H1 (cell line): Measurements from ENCODE around the gene TNFSF15.

Experiments used
- TF ChIP-seq, protein P1 (sequence below), 3 experiments: IDR thresholded peaks; 1 replicate in 2 of 3; 2 replicates in 1 of 3; pipeline versions ENCODE4 v1.5.1 to v1.6.1; 2011; ENCODE audit warnings: low read length in 3 of 3, mild to moderate bottlenecking in 3 of 3, inconsistent platforms in 2 of 3, low read depth in 1 of 3, moderate library complexity in 1 of 3; ENCODE audit not compliant: insufficient read depth in 1 of 3; ENCODE audit errors: control extremely low read depth in 1 of 3
- TF ChIP-seq, protein P2 (sequence below): IDR thresholded peaks from 2 replicates; pipeline ENCODE4 v1.6.1; 2011; ENCODE audit warnings: low read depth, mild to moderate bottlenecking, low read length; ENCODE audit not compliant: insufficient read depth

DNA sequence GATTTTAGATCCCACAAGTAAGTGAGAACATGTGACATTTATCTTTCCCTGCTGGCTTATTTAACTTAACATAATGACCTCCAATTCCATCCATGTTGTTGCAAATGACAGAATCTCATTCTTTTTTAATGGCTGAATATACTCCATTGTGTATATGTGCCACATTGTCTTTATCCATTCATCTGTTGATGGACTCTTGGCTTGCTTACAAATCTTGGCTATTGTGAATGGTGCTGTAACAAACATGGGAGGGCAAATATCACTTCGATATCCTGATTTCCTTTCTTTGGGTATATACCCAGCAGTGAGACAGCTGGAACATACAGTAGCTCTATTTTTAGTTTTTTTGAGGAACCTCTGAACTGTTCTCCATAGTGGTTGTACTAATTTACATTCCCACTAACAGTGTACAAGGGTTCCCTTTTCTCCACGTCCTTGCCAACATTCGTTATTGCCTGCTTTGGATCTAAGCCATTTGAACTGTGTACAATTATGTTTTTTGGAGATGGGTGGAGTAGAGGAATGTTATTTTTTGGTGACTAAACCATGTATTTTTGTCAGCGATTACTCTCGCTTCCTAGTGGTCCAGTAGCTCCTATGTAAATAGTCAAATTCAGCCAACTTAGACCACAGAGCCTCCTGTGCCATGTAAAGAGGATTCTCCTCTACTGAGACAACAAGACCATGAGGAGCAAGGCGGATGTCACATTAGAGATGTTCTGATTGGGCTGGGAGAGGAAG, 60.6 kb downstream of the TNFSF15 start:
- TF ChIP-seq, protein P1, sequence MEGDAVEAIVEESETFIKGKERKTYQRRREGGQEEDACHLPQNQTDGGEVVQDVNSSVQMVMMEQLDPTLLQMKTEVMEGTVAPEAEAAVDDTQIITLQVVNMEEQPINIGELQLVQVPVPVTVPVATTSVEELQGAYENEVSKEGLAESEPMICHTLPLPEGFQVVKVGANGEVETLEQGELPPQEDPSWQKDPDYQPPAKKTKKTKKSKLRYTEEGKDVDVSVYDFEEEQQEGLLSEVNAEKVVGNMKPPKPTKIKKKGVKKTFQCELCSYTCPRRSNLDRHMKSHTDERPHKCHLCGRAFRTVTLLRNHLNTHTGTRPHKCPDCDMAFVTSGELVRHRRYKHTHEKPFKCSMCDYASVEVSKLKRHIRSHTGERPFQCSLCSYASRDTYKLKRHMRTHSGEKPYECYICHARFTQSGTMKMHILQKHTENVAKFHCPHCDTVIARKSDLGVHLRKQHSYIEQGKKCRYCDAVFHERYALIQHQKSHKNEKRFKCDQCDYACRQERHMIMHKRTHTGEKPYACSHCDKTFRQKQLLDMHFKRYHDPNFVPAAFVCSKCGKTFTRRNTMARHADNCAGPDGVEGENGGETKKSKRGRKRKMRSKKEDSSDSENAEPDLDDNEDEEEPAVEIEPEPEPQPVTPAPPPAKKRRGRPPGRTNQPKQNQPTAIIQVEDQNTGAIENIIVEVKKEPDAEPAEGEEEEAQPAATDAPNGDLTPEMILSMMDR (IDR thresholded peaks at IDR 0.05; ENCODE audit: control extremely low read depth in 1 of 3, insufficient read depth in 1 of 3, low read depth in 1 of 3, low read length in 3 of 3), result no peak
- TF ChIP-seq, protein P2, sequence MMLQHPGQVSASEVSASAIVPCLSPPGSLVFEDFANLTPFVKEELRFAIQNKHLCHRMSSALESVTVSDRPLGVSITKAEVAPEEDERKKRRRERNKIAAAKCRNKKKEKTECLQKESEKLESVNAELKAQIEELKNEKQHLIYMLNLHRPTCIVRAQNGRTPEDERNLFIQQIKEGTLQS, result no peak
